HEK293 (cell line): Measurements from ENCODE around the gene ADAM21.

Experiments
- EGR2 ChIP-seq: fragments of 450-650 bp; formaldehyde crosslinking; IDR thresholded peaks from 2 replicates; pipeline ENCODE4 v1.5.1; 2016; ENCODE audit warnings: low read depth, missing biosample characterization, missing genetic modification characterization
- GLIS1 ChIP-seq: fragments of 450-650 bp; formaldehyde crosslinking; IDR thresholded peaks from 2 replicates; pipeline ENCODE4 v1.5.1; 2016; ENCODE audit warnings: missing biosample characterization, missing genetic modification characterization
- MEIS1 ChIP-seq: sonication (generic); formaldehyde crosslinking; IDR thresholded peaks from 2 replicates; pipeline ENCODE4 v1.8.1; 2022; ENCODE audit warnings: missing genetic modification reagents, mild to moderate bottlenecking, borderline replicate concordance
- YY1 ChIP-seq: fragments of 450-650 bp; formaldehyde crosslinking; IDR thresholded peaks from 2 replicates; pipeline ENCODE4 v1.5.1; 2018; ENCODE audit warnings: missing biosample characterization, missing genetic modification characterization
- ZBTB21 ChIP-seq: fragments of 450-650 bp; formaldehyde crosslinking; IDR thresholded peaks from 2 replicates; pipeline ENCODE4 v1.5.1; 2017; ENCODE audit warnings: missing biosample characterization, missing genetic modification characterization
- ZNF311 ChIP-seq: fragments of 450-650 bp; formaldehyde crosslinking; IDR thresholded peaks from 2 replicates; pipeline ENCODE4 v1.5.1; 2017; ENCODE audit warnings: missing biosample characterization, missing genetic modification characterization, borderline replicate concordance
- ZNF610 ChIP-seq: fragments of 450-650 bp; formaldehyde crosslinking; IDR thresholded peaks from 2 replicates; pipeline ENCODE4 v1.5.1; 2016; ENCODE audit warnings: missing biosample characterization, missing genetic modification characterization, borderline replicate concordance
- TF ChIP-seq, protein P1 (sequence below): fragments of 450-650 bp; formaldehyde crosslinking; IDR thresholded peaks from 2 replicates; pipeline ENCODE4 v1.5.1; 2016; ENCODE audit warnings: missing biosample characterization, missing genetic modification characterization
- TF ChIP-seq, protein P2 (sequence below): fragments of 450-650 bp; formaldehyde crosslinking; IDR thresholded peaks from 2 replicates; pipeline ENCODE4 v1.5.1; 2017; ENCODE audit warnings: missing biosample characterization, missing genetic modification characterization
- TF ChIP-seq, protein P3 (sequence below): fragments of 450-650 bp; formaldehyde crosslinking; IDR thresholded peaks from 2 replicates; pipeline ENCODE4 v1.5.1; 2016; ENCODE audit warnings: missing biosample characterization, missing genetic modification characterization
- TF ChIP-seq, protein P4 (sequence below): fragments of 450-650 bp; formaldehyde crosslinking; IDR thresholded peaks from 2 replicates; pipeline ENCODE4 v1.5.1; 2016; ENCODE audit warnings: missing biosample characterization, missing genetic modification characterization

DNA sequence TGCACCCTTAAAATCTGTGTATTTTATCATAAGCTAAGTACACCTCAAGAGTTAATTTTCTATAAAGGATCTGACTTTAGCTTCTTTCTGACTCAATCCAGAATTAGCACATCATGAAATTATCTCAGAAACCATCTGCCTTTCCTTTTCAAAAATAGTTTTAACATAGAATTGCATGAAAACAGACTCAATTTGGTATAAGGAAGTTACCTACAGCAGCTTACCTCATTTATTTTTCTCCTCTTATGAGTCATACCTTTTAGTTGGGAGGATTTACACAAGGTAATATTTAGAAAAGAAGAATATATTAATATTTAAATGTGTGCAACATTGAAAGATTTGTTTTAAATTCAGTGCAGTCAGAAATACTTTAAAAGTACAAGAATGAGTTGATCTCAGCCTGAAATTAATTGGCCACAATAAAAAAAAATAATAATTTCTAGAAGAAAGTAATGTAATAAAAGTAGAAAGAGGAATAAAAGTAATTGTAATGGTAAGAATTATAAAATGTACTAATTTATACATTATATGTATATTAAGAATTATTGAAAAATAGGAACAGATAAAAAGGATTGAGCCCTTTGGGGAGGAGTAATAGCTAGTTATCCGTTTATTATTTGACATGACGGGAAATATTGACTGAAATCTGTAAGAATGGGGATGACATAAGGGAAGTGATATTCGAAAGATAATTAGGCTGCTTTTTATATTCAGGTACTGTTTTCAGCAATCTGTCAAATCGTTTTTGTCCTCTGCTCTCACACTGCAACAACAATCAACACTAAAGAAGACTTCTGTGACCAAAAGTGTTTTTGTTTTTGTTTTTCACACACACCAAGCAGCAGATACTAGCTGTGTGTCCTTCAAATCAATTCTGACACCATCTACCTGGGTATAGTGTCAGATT, 20.5 kb downstream of the ADAM21 start:
- TF ChIP-seq, protein P1, sequence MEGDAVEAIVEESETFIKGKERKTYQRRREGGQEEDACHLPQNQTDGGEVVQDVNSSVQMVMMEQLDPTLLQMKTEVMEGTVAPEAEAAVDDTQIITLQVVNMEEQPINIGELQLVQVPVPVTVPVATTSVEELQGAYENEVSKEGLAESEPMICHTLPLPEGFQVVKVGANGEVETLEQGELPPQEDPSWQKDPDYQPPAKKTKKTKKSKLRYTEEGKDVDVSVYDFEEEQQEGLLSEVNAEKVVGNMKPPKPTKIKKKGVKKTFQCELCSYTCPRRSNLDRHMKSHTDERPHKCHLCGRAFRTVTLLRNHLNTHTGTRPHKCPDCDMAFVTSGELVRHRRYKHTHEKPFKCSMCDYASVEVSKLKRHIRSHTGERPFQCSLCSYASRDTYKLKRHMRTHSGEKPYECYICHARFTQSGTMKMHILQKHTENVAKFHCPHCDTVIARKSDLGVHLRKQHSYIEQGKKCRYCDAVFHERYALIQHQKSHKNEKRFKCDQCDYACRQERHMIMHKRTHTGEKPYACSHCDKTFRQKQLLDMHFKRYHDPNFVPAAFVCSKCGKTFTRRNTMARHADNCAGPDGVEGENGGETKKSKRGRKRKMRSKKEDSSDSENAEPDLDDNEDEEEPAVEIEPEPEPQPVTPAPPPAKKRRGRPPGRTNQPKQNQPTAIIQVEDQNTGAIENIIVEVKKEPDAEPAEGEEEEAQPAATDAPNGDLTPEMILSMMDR (tag by site-specific recombination) = no peak
- TF ChIP-seq MEIS1 (CRISPR knock-in tag) (no peak), ZNF610 (tag by site-specific recombination) (no peak), YY1 (tag by site-specific recombination) (no peak), ZBTB21 (no peak), GLIS1 (tag by site-specific recombination) (no peak), EGR2 (tag by site-specific recombination) (no peak), ZNF311 (no peak)
- TF ChIP-seq, protein P2, sequence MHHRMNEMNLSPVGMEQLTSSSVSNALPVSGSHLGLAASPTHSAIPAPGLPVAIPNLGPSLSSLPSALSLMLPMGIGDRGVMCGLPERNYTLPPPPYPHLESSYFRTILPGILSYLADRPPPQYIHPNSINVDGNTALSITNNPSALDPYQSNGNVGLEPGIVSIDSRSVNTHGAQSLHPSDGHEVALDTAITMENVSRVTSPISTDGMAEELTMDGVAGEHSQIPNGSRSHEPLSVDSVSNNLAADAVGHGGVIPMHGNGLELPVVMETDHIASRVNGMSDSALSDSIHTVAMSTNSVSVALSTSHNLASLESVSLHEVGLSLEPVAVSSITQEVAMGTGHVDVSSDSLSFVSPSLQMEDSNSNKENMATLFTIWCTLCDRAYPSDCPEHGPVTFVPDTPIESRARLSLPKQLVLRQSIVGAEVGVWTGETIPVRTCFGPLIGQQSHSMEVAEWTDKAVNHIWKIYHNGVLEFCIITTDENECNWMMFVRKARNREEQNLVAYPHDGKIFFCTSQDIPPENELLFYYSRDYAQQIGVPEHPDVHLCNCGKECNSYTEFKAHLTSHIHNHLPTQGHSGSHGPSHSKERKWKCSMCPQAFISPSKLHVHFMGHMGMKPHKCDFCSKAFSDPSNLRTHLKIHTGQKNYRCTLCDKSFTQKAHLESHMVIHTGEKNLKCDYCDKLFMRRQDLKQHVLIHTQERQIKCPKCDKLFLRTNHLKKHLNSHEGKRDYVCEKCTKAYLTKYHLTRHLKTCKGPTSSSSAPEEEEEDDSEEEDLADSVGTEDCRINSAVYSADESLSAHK (tag by site-specific recombination) = no peak
- TF ChIP-seq, protein P3, sequence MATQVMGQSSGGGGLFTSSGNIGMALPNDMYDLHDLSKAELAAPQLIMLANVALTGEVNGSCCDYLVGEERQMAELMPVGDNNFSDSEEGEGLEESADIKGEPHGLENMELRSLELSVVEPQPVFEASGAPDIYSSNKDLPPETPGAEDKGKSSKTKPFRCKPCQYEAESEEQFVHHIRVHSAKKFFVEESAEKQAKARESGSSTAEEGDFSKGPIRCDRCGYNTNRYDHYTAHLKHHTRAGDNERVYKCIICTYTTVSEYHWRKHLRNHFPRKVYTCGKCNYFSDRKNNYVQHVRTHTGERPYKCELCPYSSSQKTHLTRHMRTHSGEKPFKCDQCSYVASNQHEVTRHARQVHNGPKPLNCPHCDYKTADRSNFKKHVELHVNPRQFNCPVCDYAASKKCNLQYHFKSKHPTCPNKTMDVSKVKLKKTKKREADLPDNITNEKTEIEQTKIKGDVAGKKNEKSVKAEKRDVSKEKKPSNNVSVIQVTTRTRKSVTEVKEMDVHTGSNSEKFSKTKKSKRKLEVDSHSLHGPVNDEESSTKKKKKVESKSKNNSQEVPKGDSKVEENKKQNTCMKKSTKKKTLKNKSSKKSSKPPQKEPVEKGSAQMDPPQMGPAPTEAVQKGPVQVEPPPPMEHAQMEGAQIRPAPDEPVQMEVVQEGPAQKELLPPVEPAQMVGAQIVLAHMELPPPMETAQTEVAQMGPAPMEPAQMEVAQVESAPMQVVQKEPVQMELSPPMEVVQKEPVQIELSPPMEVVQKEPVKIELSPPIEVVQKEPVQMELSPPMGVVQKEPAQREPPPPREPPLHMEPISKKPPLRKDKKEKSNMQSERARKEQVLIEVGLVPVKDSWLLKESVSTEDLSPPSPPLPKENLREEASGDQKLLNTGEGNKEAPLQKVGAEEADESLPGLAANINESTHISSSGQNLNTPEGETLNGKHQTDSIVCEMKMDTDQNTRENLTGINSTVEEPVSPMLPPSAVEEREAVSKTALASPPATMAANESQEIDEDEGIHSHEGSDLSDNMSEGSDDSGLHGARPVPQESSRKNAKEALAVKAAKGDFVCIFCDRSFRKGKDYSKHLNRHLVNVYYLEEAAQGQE = no peak
- TF ChIP-seq, protein P4, sequence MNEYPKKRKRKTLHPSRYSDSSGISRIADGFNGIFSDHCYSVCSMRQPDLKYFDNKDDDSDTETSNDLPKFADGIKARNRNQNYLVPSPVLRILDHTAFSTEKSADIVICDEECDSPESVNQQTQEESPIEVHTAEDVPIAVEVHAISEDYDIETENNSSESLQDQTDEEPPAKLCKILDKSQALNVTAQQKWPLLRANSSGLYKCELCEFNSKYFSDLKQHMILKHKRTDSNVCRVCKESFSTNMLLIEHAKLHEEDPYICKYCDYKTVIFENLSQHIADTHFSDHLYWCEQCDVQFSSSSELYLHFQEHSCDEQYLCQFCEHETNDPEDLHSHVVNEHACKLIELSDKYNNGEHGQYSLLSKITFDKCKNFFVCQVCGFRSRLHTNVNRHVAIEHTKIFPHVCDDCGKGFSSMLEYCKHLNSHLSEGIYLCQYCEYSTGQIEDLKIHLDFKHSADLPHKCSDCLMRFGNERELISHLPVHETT (tag by site-specific recombination) = no peak
